D341Med (cell line): ENCODE measurements around the gene FANCE.

Experiments
- DNase-seq: peaks from one replicate; pipeline ENCODE4 v3.0.0; 2012; ENCODE audit warnings: low spot score

FANCE gene

GRCh38 chr6:35468980-35469750, 17.0 kb downstream of the FANCE start:
- no peak for DNase-seq

- no peak for DNase-seq
These were observed 17.9 kb downstream of the FANCE start for GRCh38 chr6:35469751-35470662.

- no peak for DNase-seq
These were observed 18.6 kb downstream of the FANCE start for GRCh38 chr6:35470663-35471120.

- DNase-seq: no peak
These were observed 19.8 kb downstream of the FANCE start for GRCh38 chr6:35471836-35472345.

GRCh38 chr6:35473075-35473849, 21.1 kb downstream of the FANCE start:
- no peak for DNase-seq

GRCh38 chr6:35473850-35474130, 21.7 kb downstream of the FANCE start:
- DNase-seq: no peak

- DNase-seq: peak; percentile 50
These were observed 22.2 kb downstream of the FANCE start for GRCh38 chr6:35474131-35474941.

- peak; percentile 41 for DNase-seq
These were observed 22.9 kb downstream of the FANCE start for GRCh38 chr6:35474942-35475570.

- peak; percentile 40 for DNase-seq
These were observed 23.4 kb downstream of the FANCE start for GRCh38 chr6:35475573-35475972.

GRCh38 chr6:35476004-35476403, 23.9 kb downstream of the FANCE start:
- peak; percentile 49 for DNase-seq

GRCh38 chr6:35477028-35477427, 24.9 kb downstream of the FANCE start:
- DNase-seq: no peak

GRCh38 chr6:35477551-35478179, 25.5 kb downstream of the FANCE start:
- no peak for DNase-seq

GRCh38 chr6:35478259-35478658, 26.1 kb downstream of the FANCE start:
- DNase-seq: no peak

GRCh38 chr6:35480176-35480575, 28.0 kb downstream of the FANCE start:
- no peak for DNase-seq

GRCh38 chr6:35481226-35481625, 29.1 kb downstream of the FANCE start:
- DNase-seq: no peak

GRCh38 chr6:35483062-35483461, 30.9 kb downstream of the FANCE start:
- DNase-seq: no peak

- DNase-seq: no peak
These were observed 31.4 kb downstream of the FANCE start for GRCh38 chr6:35483490-35483889.

- peak; percentile 48 for DNase-seq
These were observed 31.9 kb downstream of the FANCE start for GRCh38 chr6:35483893-35484645.

- DNase-seq: no peak
These were observed 32.8 kb downstream of the FANCE start for GRCh38 chr6:35484921-35485392.
